ENCODE results near the gene PCSK6.

The PCSK6 gene

DNA sequence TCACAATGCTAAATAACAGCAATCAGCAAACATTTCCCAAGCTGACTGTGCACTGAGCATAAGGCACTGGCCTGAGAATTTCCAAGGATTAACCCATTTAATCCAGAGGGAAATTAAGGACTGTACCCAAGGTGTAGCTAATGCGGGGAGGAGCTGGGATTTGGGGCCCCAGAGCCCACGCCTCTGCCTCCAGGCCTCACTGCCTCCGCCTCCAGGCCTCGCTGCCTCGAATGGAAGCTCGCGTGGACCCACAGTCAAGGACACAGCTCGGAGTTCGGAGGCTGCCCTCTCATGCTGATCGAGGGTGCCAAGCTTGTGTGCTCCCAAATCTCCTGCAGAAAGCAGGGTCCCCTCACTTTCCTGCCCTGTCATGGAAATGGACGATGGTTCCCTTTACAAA, 118.0 kb downstream of the PCSK6 start:
- H3K4me3 ChIP-seq (ENCODE audit: low read depth, low read length) = no peak overlapping the region
- no peak for DNase-seq (ENCODE audit: low read depth)
- TF ChIP-seq CTCF (conservative IDR thresholded peaks at IDR 0.05; ENCODE audit: low read depth, low read length) = no peak

DNA sequence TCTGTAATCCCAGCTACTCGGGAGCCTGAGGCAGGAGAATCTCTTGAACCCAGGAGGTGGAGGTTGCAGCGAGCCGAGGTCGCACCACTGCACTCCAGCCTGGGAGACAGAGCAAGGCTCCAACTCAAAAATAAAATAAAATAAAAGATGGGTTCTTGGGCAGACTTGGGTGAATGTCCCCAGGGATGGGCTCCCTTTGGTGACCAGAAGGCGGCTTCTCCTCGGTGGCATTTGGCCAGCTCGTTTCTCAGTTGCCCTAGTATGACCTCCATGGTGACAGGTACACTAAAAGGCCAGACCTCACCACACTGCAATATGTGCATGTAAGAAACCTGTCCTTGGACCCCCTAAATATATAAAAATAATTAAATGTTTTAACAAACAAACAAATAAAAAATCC, 118.4 kb downstream of the PCSK6 start:
- TF ChIP-seq CTCF (conservative IDR thresholded peaks at IDR 0.05; ENCODE audit: low read depth, low read length) = no peak
- no peak for DNase-seq (ENCODE audit: low read depth)
- H3K4me3 ChIP-seq (ENCODE audit: low read depth, low read length) = no peak overlapping the region

- H3K4me3 ChIP-seq (ENCODE audit: low read depth, low read length) = no peak overlapping the region
- TF ChIP-seq CTCF (conservative IDR thresholded peaks at IDR 0.05; ENCODE audit: low read depth, low read length) = no peak
- no peak for DNase-seq (ENCODE audit: low read depth)
Measured at GRCh38 chr15:101370330-101371024, 119.0 kb downstream of the PCSK6 start.

DNA sequence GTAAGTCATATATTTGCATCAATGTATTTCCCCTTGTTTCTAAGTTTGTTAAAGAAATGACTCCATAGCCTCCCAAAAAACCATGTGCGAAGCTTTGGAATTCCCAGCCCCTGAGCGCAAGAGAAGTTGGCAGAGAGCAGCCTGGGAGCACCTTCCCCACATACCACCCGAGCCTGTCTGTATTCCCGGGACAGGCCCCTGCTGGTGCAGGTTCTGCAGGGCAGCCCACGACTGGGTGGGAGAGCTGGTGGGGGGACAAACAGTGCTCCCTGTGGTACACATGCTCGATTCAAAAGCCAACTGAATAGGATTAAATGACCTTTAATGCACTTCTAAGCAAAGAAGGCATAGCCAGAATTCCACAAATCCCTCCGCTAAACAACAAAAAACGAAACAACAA, 119.8 kb downstream of the PCSK6 start:
- H3K4me3 ChIP-seq (ENCODE audit: low read depth, low read length) = no peak overlapping the region
- TF ChIP-seq CTCF (conservative IDR thresholded peaks at IDR 0.05; ENCODE audit: low read depth, low read length) = no peak
- DNase-seq (ENCODE audit: low read depth) = no peak

GRCh38 chr15:101368861-101369642, 120.5 kb downstream of the PCSK6 start:
- no peak for DNase-seq (ENCODE audit: low read depth)

DNA sequence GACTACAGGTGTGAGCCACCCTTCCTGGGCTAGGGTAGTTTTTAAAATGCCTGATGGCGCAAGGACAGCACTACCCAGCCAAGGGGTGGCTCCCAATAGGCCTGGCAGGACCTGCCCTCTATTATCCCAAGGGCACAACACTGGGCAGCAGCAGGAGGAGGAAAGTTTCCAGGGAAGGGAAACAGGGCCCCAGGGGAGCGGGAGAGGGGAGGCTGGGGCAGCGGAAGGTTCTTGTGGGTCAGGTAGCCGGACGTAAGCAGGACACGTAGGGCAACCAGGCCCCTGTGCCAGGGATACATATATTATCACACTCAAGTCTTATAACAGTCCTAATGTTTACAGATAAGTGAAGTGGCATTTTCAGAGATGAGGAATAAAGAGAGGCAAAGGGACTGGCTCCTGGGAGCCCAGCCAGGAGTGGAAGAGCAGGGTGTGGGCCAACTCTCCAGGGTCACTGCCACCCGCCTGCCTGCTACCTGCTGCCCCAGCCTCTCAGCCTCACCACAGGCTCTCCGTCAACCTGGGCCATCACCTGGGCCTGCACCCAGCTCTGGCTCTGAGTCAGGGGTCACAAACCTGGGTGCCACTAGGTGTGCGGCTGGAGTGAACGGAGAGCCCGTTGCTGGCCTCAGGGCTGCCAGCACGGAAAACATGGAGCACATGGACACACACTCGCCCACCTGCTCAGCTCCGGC, 121.3 kb downstream of the PCSK6 start:
- TF ChIP-seq CTCF (conservative IDR thresholded peaks at IDR 0.05; ENCODE audit: low read depth, low read length) = no peak
- H3K4me3 ChIP-seq (ENCODE audit: low read depth, low read length) = no peak overlapping the region
- DNase-seq (ENCODE audit: low read depth) = no peak

More at GRCh38 chr15:101368861-101369642, 120.5 kb downstream of the PCSK6 start:
- no peak for TF ChIP-seq CTCF (conservative IDR thresholded peaks at IDR 0.05; ENCODE audit: low read depth, low read length)
- H3K4me3 ChIP-seq (ENCODE audit: low read depth, low read length) = no peak overlapping the region
